ENCODE results near the gene DCAF17. TPM values are rescaled to one million over a fixed set of nuclear protein-coding genes. Genes with fewer than 3 reads are reported as not detected.

DCAF17 gene
- polyA plus RNA-seq, 1 donor from 2014 or later = 20.3 TPM

DNA sequence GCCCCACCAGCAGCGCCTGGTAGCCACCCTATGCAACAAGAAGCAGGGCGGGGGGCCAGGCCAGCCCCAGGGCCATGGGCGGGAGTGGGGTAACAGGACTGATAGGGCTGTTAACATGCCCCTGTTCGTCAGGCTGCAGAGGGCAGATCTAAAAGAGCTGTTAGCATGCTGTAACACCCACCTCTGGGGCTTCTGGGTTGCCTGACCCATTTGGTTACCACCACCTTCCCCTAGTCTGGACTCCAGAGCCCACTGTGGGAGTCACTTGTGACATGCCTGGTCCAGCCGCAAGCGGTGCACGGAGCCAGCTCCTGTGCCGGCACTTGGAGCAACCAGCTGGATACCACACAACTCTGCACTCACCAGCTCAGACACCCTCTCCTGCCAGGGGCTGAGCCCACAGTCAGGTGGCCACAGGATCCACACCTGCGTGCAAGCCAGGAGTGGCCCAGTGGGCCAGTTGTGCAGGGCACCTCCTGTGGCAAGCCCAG lies 2.3 kb upstream of the DCAF17 start:
- H4K20me1 ChIP-seq (ENCODE audit: insufficient read depth) = no peaks in the 10 kb centered on the region
- no peak overlapping the region for H2AFZ ChIP-seq (ENCODE audit: low read depth, low read length)
- H3K36me3 ChIP-seq (ENCODE audit: insufficient read depth, low read length) = no peaks in the 10 kb centered on the region
- H3K4me3 ChIP-seq (ENCODE audit: low read length) = no peak overlapping the region
- H3F3A ChIP-seq (ENCODE audit: insufficient read depth, low read length, poor library complexity, severe bottlenecking) = no peaks in the 10 kb centered on the region
- no peaks in the 10 kb centered on the region for H3K9me3 ChIP-seq (ENCODE audit: low read length)
- H3K9me2 ChIP-seq (ENCODE audit: insufficient read depth, low read length) = no peaks in the 10 kb centered on the region
- peaks cover 12% of the 10 kb centered on the region for H3K79me2 ChIP-seq (replicated peaks; ENCODE audit: insufficient read depth, low read length)
- no peak overlapping the region for H3K27ac ChIP-seq (ENCODE audit: low read length)
- no peak overlapping the region for H3K4me2 ChIP-seq (ENCODE audit: low read length)
- H3K9ac ChIP-seq (ENCODE audit: low read length) = no peak overlapping the region
- H3K27me3 ChIP-seq (ENCODE audit: insufficient read depth, low read depth, low read length) = no peaks in the 10 kb centered on the region
- TF ChIP-seq TAF1 (IDR thresholded peaks at IDR 0.05; ENCODE audit: low read depth) = no peak
- TF ChIP-seq RAD21 (conservative IDR thresholded peaks at IDR 0.05) = no peak
- TF ChIP-seq POLR2AphosphoS5 (IDR thresholded peaks at IDR 0.05) = no peak
- no peak for TF ChIP-seq MXI1 (conservative IDR thresholded peaks at IDR 0.05; ENCODE audit: poor library complexity, severe bottlenecking)
- no peak for TF ChIP-seq EP300 (conservative IDR thresholded peaks at IDR 0.05; ENCODE audit: poor library complexity, severe bottlenecking)
- no peak for TF ChIP-seq EZH2 (IDR thresholded peaks at IDR 0.05; ENCODE audit: borderline replicate concordance, insufficient read depth, low read length, poor library complexity, severe bottlenecking)
- TF ChIP-seq, protein P1, sequence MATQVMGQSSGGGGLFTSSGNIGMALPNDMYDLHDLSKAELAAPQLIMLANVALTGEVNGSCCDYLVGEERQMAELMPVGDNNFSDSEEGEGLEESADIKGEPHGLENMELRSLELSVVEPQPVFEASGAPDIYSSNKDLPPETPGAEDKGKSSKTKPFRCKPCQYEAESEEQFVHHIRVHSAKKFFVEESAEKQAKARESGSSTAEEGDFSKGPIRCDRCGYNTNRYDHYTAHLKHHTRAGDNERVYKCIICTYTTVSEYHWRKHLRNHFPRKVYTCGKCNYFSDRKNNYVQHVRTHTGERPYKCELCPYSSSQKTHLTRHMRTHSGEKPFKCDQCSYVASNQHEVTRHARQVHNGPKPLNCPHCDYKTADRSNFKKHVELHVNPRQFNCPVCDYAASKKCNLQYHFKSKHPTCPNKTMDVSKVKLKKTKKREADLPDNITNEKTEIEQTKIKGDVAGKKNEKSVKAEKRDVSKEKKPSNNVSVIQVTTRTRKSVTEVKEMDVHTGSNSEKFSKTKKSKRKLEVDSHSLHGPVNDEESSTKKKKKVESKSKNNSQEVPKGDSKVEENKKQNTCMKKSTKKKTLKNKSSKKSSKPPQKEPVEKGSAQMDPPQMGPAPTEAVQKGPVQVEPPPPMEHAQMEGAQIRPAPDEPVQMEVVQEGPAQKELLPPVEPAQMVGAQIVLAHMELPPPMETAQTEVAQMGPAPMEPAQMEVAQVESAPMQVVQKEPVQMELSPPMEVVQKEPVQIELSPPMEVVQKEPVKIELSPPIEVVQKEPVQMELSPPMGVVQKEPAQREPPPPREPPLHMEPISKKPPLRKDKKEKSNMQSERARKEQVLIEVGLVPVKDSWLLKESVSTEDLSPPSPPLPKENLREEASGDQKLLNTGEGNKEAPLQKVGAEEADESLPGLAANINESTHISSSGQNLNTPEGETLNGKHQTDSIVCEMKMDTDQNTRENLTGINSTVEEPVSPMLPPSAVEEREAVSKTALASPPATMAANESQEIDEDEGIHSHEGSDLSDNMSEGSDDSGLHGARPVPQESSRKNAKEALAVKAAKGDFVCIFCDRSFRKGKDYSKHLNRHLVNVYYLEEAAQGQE (IDR thresholded peaks at IDR 0.05; ENCODE audit: borderline replicate concordance) = no peak
- TF ChIP-seq, protein P2, sequence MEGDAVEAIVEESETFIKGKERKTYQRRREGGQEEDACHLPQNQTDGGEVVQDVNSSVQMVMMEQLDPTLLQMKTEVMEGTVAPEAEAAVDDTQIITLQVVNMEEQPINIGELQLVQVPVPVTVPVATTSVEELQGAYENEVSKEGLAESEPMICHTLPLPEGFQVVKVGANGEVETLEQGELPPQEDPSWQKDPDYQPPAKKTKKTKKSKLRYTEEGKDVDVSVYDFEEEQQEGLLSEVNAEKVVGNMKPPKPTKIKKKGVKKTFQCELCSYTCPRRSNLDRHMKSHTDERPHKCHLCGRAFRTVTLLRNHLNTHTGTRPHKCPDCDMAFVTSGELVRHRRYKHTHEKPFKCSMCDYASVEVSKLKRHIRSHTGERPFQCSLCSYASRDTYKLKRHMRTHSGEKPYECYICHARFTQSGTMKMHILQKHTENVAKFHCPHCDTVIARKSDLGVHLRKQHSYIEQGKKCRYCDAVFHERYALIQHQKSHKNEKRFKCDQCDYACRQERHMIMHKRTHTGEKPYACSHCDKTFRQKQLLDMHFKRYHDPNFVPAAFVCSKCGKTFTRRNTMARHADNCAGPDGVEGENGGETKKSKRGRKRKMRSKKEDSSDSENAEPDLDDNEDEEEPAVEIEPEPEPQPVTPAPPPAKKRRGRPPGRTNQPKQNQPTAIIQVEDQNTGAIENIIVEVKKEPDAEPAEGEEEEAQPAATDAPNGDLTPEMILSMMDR (IDR thresholded peaks at IDR 0.05; ENCODE audit: poor library complexity, severe bottlenecking) = no peak
- no peak for TF ChIP-seq SMC3 (conservative IDR thresholded peaks at IDR 0.05; ENCODE audit: poor library complexity)

DNA sequence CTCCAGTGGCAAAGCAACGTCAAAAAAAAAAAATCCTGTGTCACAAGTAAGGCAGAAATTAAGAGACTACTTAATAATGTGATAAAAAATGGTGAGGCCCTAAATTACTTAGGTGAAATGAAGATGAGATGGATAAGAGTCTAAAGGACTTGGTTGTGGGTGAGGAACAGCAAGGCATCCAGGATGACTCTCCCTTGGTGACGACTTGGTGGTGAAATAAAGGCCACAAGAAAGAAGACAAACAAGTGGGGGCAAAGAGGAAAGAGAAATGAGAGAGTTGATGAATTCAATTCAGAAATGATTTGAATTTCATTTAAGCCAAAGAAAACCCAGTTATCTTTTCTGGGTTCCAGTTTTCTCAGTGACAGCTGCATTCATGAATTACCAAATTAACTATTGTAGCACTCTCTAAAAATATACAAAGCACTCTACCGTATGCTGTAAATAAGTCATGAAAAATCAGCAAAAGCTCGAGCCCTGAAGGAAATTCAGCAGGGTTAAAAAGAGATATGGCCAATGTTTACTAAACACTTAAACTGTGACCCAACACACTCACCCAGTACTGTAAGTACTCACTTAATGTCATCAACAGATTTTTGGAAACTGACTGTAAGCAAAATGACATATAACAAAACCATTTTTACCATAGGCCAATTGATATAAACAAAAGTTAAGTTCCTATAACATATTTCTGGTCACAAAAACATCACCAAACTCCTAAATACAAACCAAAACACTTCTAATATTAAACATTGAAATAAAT lies 1.6 kb upstream of the DCAF17 start:
- H4K20me1 ChIP-seq (ENCODE audit: insufficient read depth) = no peaks in the 10 kb centered on the region
- H3K27ac ChIP-seq (ENCODE audit: low read length) = no peak overlapping the region
- no peak for TF ChIP-seq SMC3 (conservative IDR thresholded peaks at IDR 0.05; ENCODE audit: poor library complexity)
- TF ChIP-seq EP300 (conservative IDR thresholded peaks at IDR 0.05; ENCODE audit: poor library complexity, severe bottlenecking) = no peak
- no peak for TF ChIP-seq POLR2AphosphoS5 (IDR thresholded peaks at IDR 0.05)
- TF ChIP-seq EZH2 (IDR thresholded peaks at IDR 0.05; ENCODE audit: borderline replicate concordance, insufficient read depth, low read length, poor library complexity, severe bottlenecking) = no peak
- TF ChIP-seq, protein P2 (IDR thresholded peaks at IDR 0.05; ENCODE audit: poor library complexity, severe bottlenecking) = no peak
- no peak for TF ChIP-seq MXI1 (conservative IDR thresholded peaks at IDR 0.05; ENCODE audit: poor library complexity, severe bottlenecking)
- TF ChIP-seq, protein P1 (IDR thresholded peaks at IDR 0.05; ENCODE audit: borderline replicate concordance) = no peak
- no peak for TF ChIP-seq TAF1 (IDR thresholded peaks at IDR 0.05; ENCODE audit: low read depth)
- TF ChIP-seq RAD21 (conservative IDR thresholded peaks at IDR 0.05) = no peak
- no peaks in the 10 kb centered on the region for H3K36me3 ChIP-seq (ENCODE audit: insufficient read depth, low read length)
- H3K9me3 ChIP-seq (ENCODE audit: low read length) = no peaks in the 10 kb centered on the region
- H3K9ac ChIP-seq (ENCODE audit: low read length) = no peak overlapping the region
- H3K4me2 ChIP-seq (ENCODE audit: low read length) = no peak overlapping the region
- no peaks in the 10 kb centered on the region for H3F3A ChIP-seq (ENCODE audit: insufficient read depth, low read length, poor library complexity, severe bottlenecking)
- no peak overlapping the region for H3K4me3 ChIP-seq (ENCODE audit: low read length)
- H3K79me2 ChIP-seq (replicated peaks; ENCODE audit: insufficient read depth, low read length) = peaks cover 12% of the 10 kb centered on the region
- no peaks in the 10 kb centered on the region for H3K9me2 ChIP-seq (ENCODE audit: insufficient read depth, low read length)
- H2AFZ ChIP-seq (ENCODE audit: low read depth, low read length) = no peak overlapping the region
- H3K27me3 ChIP-seq (ENCODE audit: insufficient read depth, low read depth, low read length) = no peaks in the 10 kb centered on the region
